Fibroblast of lung (primary cell): ENCODE results near the gene OR5B2. TPM values are rescaled to one million over a fixed set of nuclear protein-coding genes. Genes with fewer than 3 reads are reported as not detected.

Experiments
- DNase-seq, 2 donors: peaks; one replicate each; pipeline versions ENCODE4 v3.0.0 to v3.0.0-alpha.2; 2010; ENCODE audit warnings: low read depth in 2 of 2
- H2AFZ ChIP-seq: 2 replicates; pipeline ENCODE4 v1.5.1; 2012; ENCODE audit warnings: low read length, control low read depth, inconsistent platforms
- H3K27ac ChIP-seq: 2 replicates; pipeline ENCODE4 v1.5.1; 2011; ENCODE audit warnings: low read length, control low read depth; ENCODE audit not compliant: insufficient read depth
- H3K27me3 ChIP-seq: 2 replicates; pipeline ENCODE4 v1.5.1; 2011; ENCODE audit warnings: mild to moderate bottlenecking, low read length; ENCODE audit not compliant: control insufficient read depth, insufficient read depth
- H3K36me3 ChIP-seq: 2 replicates; pipeline ENCODE4 v1.5.1; 2011; ENCODE audit warnings: low read length; ENCODE audit not compliant: control insufficient read depth, insufficient read depth
- H3K4me1 ChIP-seq: 2 replicates; pipeline ENCODE4 v1.5.1; 2011; ENCODE audit warnings: low read length; ENCODE audit not compliant: control insufficient read depth, insufficient read depth; ENCODE audit errors: extremely low read depth
- H3K4me2 ChIP-seq: 2 replicates; pipeline ENCODE4 v1.5.1; 2011; ENCODE audit warnings: low read length, control low read depth; ENCODE audit not compliant: insufficient read depth; ENCODE audit errors: extremely low read depth
- H3K4me3 ChIP-seq, 4 experiments: fragments of 200-600 bp in 1 of 4; sonication (generic) in 1 of 4; replicated peaks in 1 of 4; 2 replicates each; pipeline ENCODE4 v1.5.1; 2011 to 2016; ENCODE audit warnings: low read length in 4 of 4, low read depth in 3 of 4, mild to moderate bottlenecking in 3 of 4, control low read depth in 2 of 4, inconsistent platforms in 1 of 4, mixed read lengths in 1 of 4; ENCODE audit not compliant: insufficient read depth in 1 of 4; ENCODE audit errors: control extremely low read depth in 1 of 4
- H3K79me2 ChIP-seq: 2 replicates; pipeline ENCODE4 v1.5.1; 2012; ENCODE audit warnings: mild to moderate bottlenecking, low read length, inconsistent platforms; ENCODE audit not compliant: control insufficient read depth, insufficient read depth
- H3K9ac ChIP-seq: 2 replicates; pipeline ENCODE4 v1.5.1; 2011; ENCODE audit warnings: mild to moderate bottlenecking, low read length, control low read depth; ENCODE audit not compliant: insufficient read depth
- H3K9me3 ChIP-seq: 2 replicates; pipeline ENCODE4 v1.5.1; 2012; ENCODE audit warnings: low read depth, low read length; ENCODE audit not compliant: control insufficient read depth, insufficient read depth
- H4K20me1 ChIP-seq: 2 replicates; pipeline ENCODE4 v1.5.1; 2011; ENCODE audit warnings: low read length; ENCODE audit not compliant: control insufficient read depth, insufficient read depth; ENCODE audit errors: extremely low read depth
- CTCF ChIP-seq, 2 donors: IDR thresholded peaks in 1 of 2; conservative IDR thresholded peaks in 1 of 2; 1 replicate in 1 of 2; 2 replicates in 1 of 2; pipeline ENCODE4 v1.5.1; 2011 to 2012; ENCODE audit warnings: low read length in 2 of 2, control low read depth in 1 of 2, inconsistent platforms in 1 of 2, low read depth in 1 of 2, mild to moderate bottlenecking in 1 of 2
- EZH2 ChIP-seq: IDR thresholded peaks from 2 replicates; pipeline ENCODE4 v1.5.1; 2012; ENCODE audit warnings: low read length, control low read depth, mild to moderate bottlenecking; ENCODE audit errors: missing control alignments
- polyA plus RNA-seq, 2 donors: library from polyadenylated mRNA; depleted of rRNA in 1 of 2; stranded (reverse) in 1 of 2; unstranded in 1 of 2; fragments of >200 nt; gene quantifications; 2 replicates each; pipeline ENCODE4 v1.2.1, GENCODE V29; 2011 to 2012; ENCODE audit warnings: missing spikeins in 1 of 2
- total RNA-seq: library from RNA; depleted of rRNA; stranded (reverse); fragments of >200 nt; gene quantifications from 2 replicates; pipeline ENCODE4 v1.2.1, GENCODE V29; 2014

OR5B2 gene
- total and polyA plus RNA-seq, 2 donors (not counting 1 experiment from before 2014, with no cell fraction given) = not detected

GRCh38 chr11:58394195-58394594 is 33.7 kb downstream of the OR5B2 start:
- Histone ChIP-seq H3K4me2 (peak overlapping the region; percentile 9), H2AFZ (no peak overlapping the region), H4K20me1 (no peaks in the 10 kb centered on the region), H3K4me1 (peaks cover 18% of the 10 kb centered on the region), H3K79me2 (no peaks in the 10 kb centered on the region), H3K27me3 (no peaks in the 10 kb centered on the region), H3K36me3 (no peaks in the 10 kb centered on the region), H3K27ac (no peak overlapping the region), H3K9me3 (peaks cover 2% of the 10 kb centered on the region), H3K9ac (no peak overlapping the region), H3K4me3 (no peak overlapping the region)
- DNase-seq = peak; percentile 41 to 85
- TF ChIP-seq EZH2 (no peak), CTCF (conservative IDR thresholded peaks at IDR 0.05 in 1 of 2, IDR thresholded peaks at IDR 0.05 in 1 of 2; ENCODE audit: low read depth in 1 of 2, low read length in 2 of 2) (no peak)

- no peak overlapping the region for H3K4me3 ChIP-seq
- H3K36me3 ChIP-seq = no peaks in the 10 kb centered on the region
- DNase-seq = peak in 1 of 2 donors; percentile 29
- H3K9me3 ChIP-seq = peaks cover 2% of the 10 kb centered on the region
- H2AFZ ChIP-seq = no peak overlapping the region
- H3K4me1 ChIP-seq = peaks cover 18% of the 10 kb centered on the region
- H3K79me2 ChIP-seq = no peaks in the 10 kb centered on the region
- no peaks in the 10 kb centered on the region for H3K27me3 ChIP-seq
- TF ChIP-seq EZH2 (no peak), CTCF (conservative IDR thresholded peaks at IDR 0.05 in 1 of 2, IDR thresholded peaks at IDR 0.05 in 1 of 2; ENCODE audit: low read depth in 1 of 2, low read length in 2 of 2) (no peak)
- no peaks in the 10 kb centered on the region for H4K20me1 ChIP-seq
- peak overlapping the region; percentile 46 for H3K27ac ChIP-seq
- H3K9ac ChIP-seq = no peak overlapping the region
- no peak overlapping the region for H3K4me2 ChIP-seq
Observed at GRCh38 chr11:58392746-58393145, 35.2 kb downstream of the OR5B2 start.

GRCh38 chr11:58391879-58392278 is 36.0 kb downstream of the OR5B2 start:
- peak in 1 of 2 donors; percentile 23 for DNase-seq
- peak overlapping the region; percentile 46 for H3K27ac ChIP-seq
- no peak overlapping the region for H3K4me3 ChIP-seq
- peaks cover 2% of the 10 kb centered on the region for H3K9me3 ChIP-seq
- H3K36me3 ChIP-seq = no peaks in the 10 kb centered on the region
- no peaks in the 10 kb centered on the region for H3K79me2 ChIP-seq
- no peaks in the 10 kb centered on the region for H3K27me3 ChIP-seq
- peaks cover 18% of the 10 kb centered on the region for H3K4me1 ChIP-seq
- H2AFZ ChIP-seq = no peak overlapping the region
- no peak overlapping the region for H3K9ac ChIP-seq
- H3K4me2 ChIP-seq = no peak overlapping the region
- H4K20me1 ChIP-seq = no peaks in the 10 kb centered on the region
- TF ChIP-seq CTCF (conservative IDR thresholded peaks at IDR 0.05 in 1 of 2, IDR thresholded peaks at IDR 0.05 in 1 of 2; ENCODE audit: low read depth in 1 of 2, low read length in 2 of 2) (no peak), EZH2 (no peak)
